Psoas muscle (tissue), 8 donors: ENCODE results near the gene DNAL1. TPM values are rescaled to one million over a fixed set of nuclear protein-coding genes. Genes with fewer than 3 reads are reported as not detected.

Experiments
- ATAC-seq, 4 donors: fragments of 200-7000 bp; cut with Tn5 transposase; one replicate each; pipeline ENCODE4 v1.9.1; 2020; ENCODE audit warnings: moderate library complexity in 3 of 4, mild to moderate bottlenecking in 2 of 4
- DNase-seq, 2 donors: peaks; one replicate each; pipeline ENCODE4 v3.0.0-alpha.2; 2020
- H3K27ac ChIP-seq: fragments of 200-600 bp; one replicate; pipeline ENCODE4 v1.8.0; 2022
- H3K27me3 ChIP-seq, 3 donors: fragments of 200-600 bp in 1 of 3; one replicate each; pipeline versions ENCODE4 v1.6.1 to v1.8.0; 2013 to 2022; ENCODE audit warnings: low read length in 2 of 3, mild to moderate bottlenecking in 2 of 3, moderate library complexity in 1 of 3; ENCODE audit not compliant: insufficient read depth in 3 of 3
- H3K36me3 ChIP-seq, 2 donors: fragments of 200-600 bp in 1 of 2; one replicate each; pipeline versions ENCODE4 v1.6.1 to v1.8.0; 2013 to 2022; ENCODE audit warnings: low read depth in 1 of 2, mild to moderate bottlenecking in 1 of 2, moderate library complexity in 1 of 2; ENCODE audit not compliant: insufficient read depth in 1 of 2
- H3K4me1 ChIP-seq: fragments of 200-600 bp; one replicate; pipeline ENCODE4 v1.8.0; 2022
- H3K4me3 ChIP-seq: fragments of 200-600 bp; one replicate; pipeline ENCODE4 v1.8.0; 2022; ENCODE audit warnings: mild to moderate bottlenecking
- H3K9me3 ChIP-seq: fragments of 200-600 bp; one replicate; pipeline ENCODE4 v1.8.0; 2022
- WGBS, 3 donors: extraction: QIAGEN DNeasy Blood & Tissue Kit; methylation state at CpG; one replicate each; pipeline versions ENCODE4 v1.1.6 to v1.1.7; 2013; 5-methylcytosine and 5-hydroxymethylcytosine counted together
- intact Hi-C, 2 donors: fragments of 100-400 bp; cut with DNase I; formaldehyde crosslinking; loops; one replicate each; pipeline versions ENCODE4 v1.11.0 to v1.14.2; 2022
- polyA plus RNA-seq, 3 donors: library from polyadenylated mRNA; stranded (reverse); fragments of 200-250 nt; gene quantifications; one replicate each; pipeline ENCODE4 v1.2.3, GENCODE V29; 2013
- total RNA-seq, 4 donors: library from RNA; stranded (reverse); fragmentation: NEBNext Ultra II Directional in 2 of 4; extraction: Animal tissue kit (Norgen Biotek cat#: 25700) in 2 of 4; gene quantifications; one replicate each; pipeline versions ENCODE4 v1.2.1 to v1.2.4, GENCODE V29; 2021 to 2023
- TF ChIP-seq, protein P1 (sequence below): fragments of 200-600 bp; IDR thresholded peaks from one replicate; pipeline ENCODE4 v1.8.0; 2022; ENCODE audit warnings: antibody characterized with exemption
- donor health status: healthy with polysubstance abuse.
- donor health status: DM: no; HTN: no; CAD: no; lungs with moderate emphysema.
- donor health status: Bipolar disorder and iron deficiency.
- donor health status: healthy.
- donor health status: DM: yes; HTN: yes; CAD: no.
- donor health status: DM: no; HTN: no; CAD: no.
- donor health status: DM: no; HTN: no; CAD: no.
- donor health status: DM: yes; HTN: yes; CAD: no.

Gene DNAL1
- total and polyA plus RNA-seq, 7 donors = 4.3 to 20.0 (median 6.4) TPM

- Histone ChIP-seq H3K9me3 (no peaks in the 10 kb centered on the region), H3K4me3 (no peak overlapping the region), H3K27ac (peak overlapping the region; percentile 46), H3K36me3 (peaks cover 12 to 81% of the 10 kb centered on the region in 2 donors), H3K4me1 (peaks cover 43% of the 10 kb centered on the region), H3K27me3 (no peaks in the 10 kb centered on the region)
- DNase-seq = no peak
- TF ChIP-seq, protein P1, sequence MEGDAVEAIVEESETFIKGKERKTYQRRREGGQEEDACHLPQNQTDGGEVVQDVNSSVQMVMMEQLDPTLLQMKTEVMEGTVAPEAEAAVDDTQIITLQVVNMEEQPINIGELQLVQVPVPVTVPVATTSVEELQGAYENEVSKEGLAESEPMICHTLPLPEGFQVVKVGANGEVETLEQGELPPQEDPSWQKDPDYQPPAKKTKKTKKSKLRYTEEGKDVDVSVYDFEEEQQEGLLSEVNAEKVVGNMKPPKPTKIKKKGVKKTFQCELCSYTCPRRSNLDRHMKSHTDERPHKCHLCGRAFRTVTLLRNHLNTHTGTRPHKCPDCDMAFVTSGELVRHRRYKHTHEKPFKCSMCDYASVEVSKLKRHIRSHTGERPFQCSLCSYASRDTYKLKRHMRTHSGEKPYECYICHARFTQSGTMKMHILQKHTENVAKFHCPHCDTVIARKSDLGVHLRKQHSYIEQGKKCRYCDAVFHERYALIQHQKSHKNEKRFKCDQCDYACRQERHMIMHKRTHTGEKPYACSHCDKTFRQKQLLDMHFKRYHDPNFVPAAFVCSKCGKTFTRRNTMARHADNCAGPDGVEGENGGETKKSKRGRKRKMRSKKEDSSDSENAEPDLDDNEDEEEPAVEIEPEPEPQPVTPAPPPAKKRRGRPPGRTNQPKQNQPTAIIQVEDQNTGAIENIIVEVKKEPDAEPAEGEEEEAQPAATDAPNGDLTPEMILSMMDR = no peak
- no peak for ATAC-seq
- intact Hi-C loops = no loop called here
- WGBS, 3 donors = 78 to 80% (median 78%) methylated on average over 12 of the region's 12 CpGs
These were observed 76.5 kb downstream of the DNAL1 start for GRCh38 chr14:73721101-73721821.

DNA sequence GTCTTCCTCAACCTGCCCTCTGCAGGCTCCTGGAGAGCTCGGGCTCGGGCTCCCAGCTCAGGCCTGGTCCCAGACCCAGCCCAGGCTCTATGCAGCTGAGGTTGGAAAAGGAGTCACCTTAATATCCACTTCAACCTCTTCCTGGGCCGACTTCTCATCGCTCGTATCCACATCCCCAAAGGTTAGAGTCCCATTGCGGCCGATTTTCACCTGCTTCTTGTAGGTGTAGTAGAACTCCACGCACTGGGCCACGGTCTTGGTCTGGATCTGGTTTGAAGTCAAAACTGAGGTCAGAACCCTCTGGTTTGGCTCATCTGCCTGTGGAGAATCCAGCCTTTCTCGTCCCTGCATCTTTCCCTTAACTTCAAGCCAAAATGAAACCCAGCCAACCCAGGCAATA is 77.8 kb downstream of the DNAL1 start:
- H3K27ac ChIP-seq = peak overlapping the region; percentile 92
- H3K9me3 ChIP-seq = no peaks in the 10 kb centered on the region
- H3K4me3 ChIP-seq = no peak overlapping the region
- intact Hi-C loops = no loop called here
- no peak for DNase-seq
- TF ChIP-seq, protein P1 = no peak
- no peak for ATAC-seq
- 70 to 87% (median 73%) methylated on average over 10 of the region's 10 CpGs for WGBS, 3 donors
- no peaks in the 10 kb centered on the region for H3K27me3 ChIP-seq
- H3K4me1 ChIP-seq = peaks cover 53% of the 10 kb centered on the region
- peaks cover 16 to 84% of the 10 kb centered on the region in 2 donors for H3K36me3 ChIP-seq

GRCh38 chr14:73723406-73723796 is 78.6 kb downstream of the DNAL1 start:
- Histone ChIP-seq H3K9me3 (no peaks in the 10 kb centered on the region), H3K27ac (peak overlapping the region; percentile 92), H3K4me3 (peak overlapping the region; percentile 47), H3K27me3 (no peaks in the 10 kb centered on the region), H3K4me1 (peaks cover 62% of the 10 kb centered on the region), H3K36me3 (peaks cover 14 to 80% of the 10 kb centered on the region in 2 donors)
- TF ChIP-seq, protein P1 = no peak
- peak; percentile 9 to 53 (median 42) for ATAC-seq
- intact Hi-C loops = loop anchor here in 1 of 2 donors (1.0 kb wide), 1 partner anchor 102 kb away; no protein-coding TSS in a partner anchor
- DNase-seq = no peak
- WGBS, 3 donors = 33 to 52% (median 39%) methylated on average over 7 of the region's 7 CpGs

DNA sequence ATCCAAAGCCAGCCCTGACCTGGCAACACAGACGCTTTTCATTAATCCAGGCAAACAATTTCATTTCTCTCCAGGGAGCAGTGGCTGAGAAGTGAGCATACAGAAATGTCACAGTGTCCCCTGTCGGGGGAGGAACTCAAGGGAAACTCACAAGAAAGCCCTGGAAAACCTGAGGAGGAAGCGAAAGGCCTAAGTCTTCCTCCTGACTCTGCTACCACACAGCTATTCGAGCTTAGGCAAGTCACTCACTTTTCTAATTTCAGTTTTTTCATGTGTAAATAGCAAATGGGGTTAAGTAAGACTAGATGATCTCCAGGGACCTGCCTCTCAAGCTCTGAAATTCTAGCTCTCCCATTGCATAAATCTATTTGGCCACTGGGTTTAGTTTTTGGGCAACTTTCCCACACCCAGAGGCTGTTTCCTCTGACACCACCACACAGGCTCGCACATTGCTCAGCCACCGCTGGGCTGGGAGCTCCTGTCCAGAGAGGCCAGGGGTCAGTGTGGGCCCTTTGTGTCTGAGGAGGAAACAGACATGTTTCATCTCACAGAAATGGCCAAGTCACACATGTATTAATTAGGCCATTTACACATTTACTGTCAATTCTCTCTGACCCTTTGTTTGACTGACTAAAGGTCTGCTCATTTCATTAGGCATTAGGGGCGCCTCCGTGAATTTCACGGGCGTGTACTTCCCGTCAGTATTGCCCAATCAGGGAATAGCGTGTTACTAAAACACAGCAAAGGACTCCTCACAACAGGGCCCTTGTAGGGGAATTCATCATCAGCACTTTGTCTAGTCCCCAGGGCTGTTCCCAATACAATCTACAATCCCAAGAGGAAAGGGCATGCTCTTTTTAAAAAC is 79.2 kb downstream of the DNAL1 start:
- Histone ChIP-seq H3K36me3 (peaks cover 11 to 75% of the 10 kb centered on the region in 2 donors), H3K4me3 (peak overlapping the region; percentile 47), H3K9me3 (no peaks in the 10 kb centered on the region), H3K27ac (peak overlapping the region; percentile 92), H3K4me1 (peaks cover 68% of the 10 kb centered on the region), H3K27me3 (no peaks in the 10 kb centered on the region)
- WGBS, 3 donors = 3 to 8% (median 6%) methylated on average over 12 of the region's 12 CpGs
- intact Hi-C loops = loop anchor here in 1 of 2 donors (1.0 to 2.0 kb wide), 2 partner anchors 35 to 101 kb away; no protein-coding TSS in a partner anchor
- DNase-seq (peak; percentile 89 to 92), ATAC-seq (peak; percentile 83 to 89 (median 84))
- TF ChIP-seq, protein P1 = peak; percentile 25
